Measurements from ENCODE around the gene NLGN3.

NLGN3 gene

GRCh38 chrX:71118032-71118984, 26.3 kb upstream of the NLGN3 start, which contains the start of gene MED12:
Gene MED12 (plus strand): TSS chrX:71118596. CDS start chrX:71118755, 159 bp downstream.
- DNase-seq (ENCODE audit: low read depth in 2 of 2): peak; percentile 56 to 58

- no peak for DNase-seq (ENCODE audit: low read depth in 2 of 2)
These were observed 25.6 kb upstream of the NLGN3 start for GRCh38 chrX:71118985-71119535.

GRCh38 chrX:71128166-71128833, 16.3 kb upstream of the NLGN3 start:
- DNase-seq (ENCODE audit: low read depth in 2 of 2): no peak

GRCh38 chrX:71128915-71129765, 15.5 kb upstream of the NLGN3 start:
- peak; percentile 40 to 41 for DNase-seq (ENCODE audit: low read depth in 2 of 2)

GRCh38 chrX:71131510-71131909, 13.1 kb upstream of the NLGN3 start:
- DNase-seq (ENCODE audit: low read depth in 2 of 2): no peak

- no peak for DNase-seq (ENCODE audit: low read depth in 2 of 2)
These were observed 4.2 kb upstream of the NLGN3 start for GRCh38 chrX:71140440-71140839.

GRCh38 chrX:71143508-71143907, 1.1 kb upstream of the NLGN3 start:
- DNase-seq (ENCODE audit: low read depth in 2 of 2): no peak

GRCh38 chrX:71147496-71148277, 3.0 kb downstream of the NLGN3 start:
- no peak for DNase-seq (ENCODE audit: low read depth in 2 of 2)

- DNase-seq (ENCODE audit: low read depth in 2 of 2): no peak
These were observed 3.6 kb downstream of the NLGN3 start for GRCh38 chrX:71148278-71148663.

- no peak for DNase-seq (ENCODE audit: low read depth in 2 of 2)
These were observed 6.7 kb downstream of the NLGN3 start for GRCh38 chrX:71151366-71151765.

GRCh38 chrX:71154196-71154595, 9.6 kb downstream of the NLGN3 start:
- DNase-seq (ENCODE audit: low read depth in 2 of 2): no peak

GRCh38 chrX:71154641-71155040, 10.0 kb downstream of the NLGN3 start:
- no peak for DNase-seq (ENCODE audit: low read depth in 2 of 2)

- no peak for DNase-seq (ENCODE audit: low read depth in 2 of 2)
These were observed 14.0 kb downstream of the NLGN3 start for GRCh38 chrX:71158603-71159002.

GRCh38 chrX:71159335-71159734, 14.7 kb downstream of the NLGN3 start:
- no peak for DNase-seq (ENCODE audit: low read depth in 2 of 2)

- DNase-seq (ENCODE audit: low read depth in 2 of 2): no peak
These were observed 15.8 kb downstream of the NLGN3 start for GRCh38 chrX:71160475-71160874.

- DNase-seq (ENCODE audit: low read depth in 2 of 2): no peak
These were observed 18.3 kb downstream of the NLGN3 start for GRCh38 chrX:71162981-71163380.

GRCh38 chrX:71164071-71164470, 19.4 kb downstream of the NLGN3 start:
- DNase-seq (ENCODE audit: low read depth in 2 of 2): no peak

- no peak for DNase-seq (ENCODE audit: low read depth in 2 of 2)
These were observed 21.8 kb downstream of the NLGN3 start for GRCh38 chrX:71166461-71166860.

- DNase-seq (ENCODE audit: low read depth in 2 of 2): no peak
These were observed 22.6 kb downstream of the NLGN3 start for GRCh38 chrX:71167031-71167781.

- DNase-seq (ENCODE audit: low read depth in 2 of 2): no peak
These were observed 23.5 kb downstream of the NLGN3 start for GRCh38 chrX:71168134-71168533.

Data from stimulated activated CD8-positive, alpha-beta memory T cell treated with anti-CD3 and anti-CD28 coated beads, Interleukin-15, amount 100 ng/mL, for 4 hours (primary cell).